HG03064 (cell line): ENCODE data around the gene ARFGEF3.

Source experiments
- ATAC-seq: cut with Tn5 transposase; IDR thresholded peaks from one replicate; pipeline ENCODE4 v1.9.1; 2021; ENCODE audit warnings: low read depth; ENCODE audit not compliant: unreplicated experiment

Gene ARFGEF3

GRCh38 chr6:138238368-138238767 lies 76.6 kb downstream of the ARFGEF3 start:
- ATAC-seq: no peak

- no peak for ATAC-seq
Observed at GRCh38 chr6:138239774-138240173, 78.0 kb downstream of the ARFGEF3 start.

- no peak for ATAC-seq
Observed at GRCh38 chr6:138240476-138241245, 78.9 kb downstream of the ARFGEF3 start.

- ATAC-seq: no peak
Observed at GRCh38 chr6:138241381-138241780, 79.6 kb downstream of the ARFGEF3 start.

- no peak for ATAC-seq
Observed at GRCh38 chr6:138241934-138242333, 80.2 kb downstream of the ARFGEF3 start.

GRCh38 chr6:138242987-138243592 lies 81.4 kb downstream of the ARFGEF3 start:
- ATAC-seq: no peak

- no peak for ATAC-seq
Observed at GRCh38 chr6:138245751-138246150, 84.0 kb downstream of the ARFGEF3 start.

GRCh38 chr6:138246650-138247440 lies 85.1 kb downstream of the ARFGEF3 start:
- ATAC-seq: no peak

GRCh38 chr6:138248011-138248410 lies 86.3 kb downstream of the ARFGEF3 start:
- ATAC-seq: no peak

DNA sequence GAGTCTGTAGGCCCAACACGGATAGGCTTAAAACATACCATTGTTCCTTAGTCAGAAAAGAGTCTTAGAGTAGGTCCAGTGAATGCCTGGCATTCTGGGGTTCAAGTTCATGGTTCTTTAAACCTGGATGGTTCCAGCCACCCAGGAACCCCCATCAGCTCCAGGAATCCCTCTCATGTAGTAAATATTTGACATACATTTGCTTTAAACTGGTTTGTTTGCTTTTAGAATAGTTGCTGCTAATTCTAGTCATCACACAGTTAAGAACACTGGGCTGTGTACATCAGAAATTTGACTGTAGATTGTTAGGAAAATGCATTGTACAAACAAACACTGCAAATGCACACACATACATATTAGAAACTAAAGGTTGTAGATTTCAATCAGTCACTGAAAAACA lies 87.1 kb downstream of the ARFGEF3 start:
- ATAC-seq: no peak

DNA sequence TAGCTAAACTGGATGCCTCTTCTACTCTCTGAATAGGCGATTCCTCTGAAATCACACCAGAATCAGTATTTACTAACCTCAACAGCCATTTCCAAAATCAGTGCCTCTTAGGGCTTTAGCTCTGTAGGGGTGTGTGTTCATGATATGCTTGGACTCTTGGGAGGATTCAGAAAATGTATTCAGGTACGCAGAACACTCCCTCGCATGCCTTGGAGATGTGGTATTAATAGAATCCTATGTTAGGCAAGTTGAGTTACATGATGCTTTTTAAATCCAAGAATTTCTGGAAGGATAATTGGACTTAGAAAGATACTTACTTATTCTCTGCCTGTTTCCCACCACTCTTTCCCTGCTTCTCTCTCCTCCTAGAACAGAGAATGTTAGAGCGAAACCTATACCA lies 88.3 kb downstream of the ARFGEF3 start:
- ATAC-seq: no peak

- no peak for ATAC-seq
Observed at GRCh38 chr6:138250513-138251247, 88.9 kb downstream of the ARFGEF3 start.

DNA sequence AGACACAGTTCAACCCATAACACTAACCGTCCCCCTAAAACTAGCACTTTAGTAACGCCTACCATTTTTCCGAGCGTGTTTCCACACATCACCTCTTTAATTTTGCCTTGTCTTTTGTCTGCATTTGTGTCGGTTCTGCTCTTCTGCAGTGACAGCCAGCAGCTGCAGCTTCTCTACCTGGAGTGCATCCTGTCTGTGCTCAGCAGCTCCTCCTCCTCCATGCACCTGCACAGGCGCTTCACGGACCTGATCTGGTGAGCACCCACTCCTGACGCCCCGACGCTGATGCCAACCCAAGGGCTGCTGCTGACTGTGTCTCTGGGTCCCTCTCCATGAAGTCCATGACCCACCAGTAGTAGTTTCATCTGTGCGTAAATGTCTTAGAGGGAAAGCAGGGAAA lies 92.0 kb downstream of the ARFGEF3 start:
- ATAC-seq: no peak

- ATAC-seq: no peak
Observed at GRCh38 chr6:138255443-138255842, 93.7 kb downstream of the ARFGEF3 start.

DNA sequence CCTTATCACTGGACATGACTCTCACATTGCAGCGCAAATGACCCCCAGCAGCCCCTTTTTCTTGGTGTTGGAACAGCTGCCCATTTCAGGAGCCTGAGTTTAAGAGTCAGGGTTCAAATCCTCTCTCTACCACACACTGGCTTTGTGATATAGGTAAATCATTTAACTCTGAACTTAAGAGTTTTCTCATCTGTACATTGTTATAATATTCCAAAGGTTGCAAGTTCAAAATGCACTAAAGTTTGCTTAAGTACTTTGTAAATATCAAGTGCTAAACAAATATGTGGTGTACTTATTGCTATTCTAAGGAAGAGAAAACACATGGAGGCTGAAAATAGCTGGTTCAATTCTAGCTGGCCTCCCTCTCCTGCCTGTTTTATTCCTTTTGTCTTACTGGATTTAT lies 95.9 kb downstream of the ARFGEF3 start:
- no peak for ATAC-seq

DNA sequence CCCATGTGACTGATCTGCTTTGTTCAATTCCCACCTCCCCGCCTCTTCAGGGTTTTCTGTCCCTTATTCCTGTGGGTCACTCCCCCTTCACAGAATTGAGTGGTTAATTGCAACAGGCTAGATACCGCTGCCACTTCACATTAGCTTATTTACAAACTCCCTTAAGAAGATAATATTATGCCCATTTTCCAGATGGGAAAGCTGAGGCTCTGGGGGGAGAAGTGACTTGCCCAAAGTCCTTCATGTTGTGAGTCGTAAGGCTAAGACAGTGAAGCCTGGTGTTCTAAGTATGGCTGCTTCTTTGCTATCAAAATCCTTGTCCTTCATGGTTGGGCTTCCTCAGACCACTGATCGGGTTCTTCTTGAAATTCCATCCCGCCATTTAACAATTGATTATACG lies 96.5 kb downstream of the ARFGEF3 start:
- ATAC-seq: no peak

DNA sequence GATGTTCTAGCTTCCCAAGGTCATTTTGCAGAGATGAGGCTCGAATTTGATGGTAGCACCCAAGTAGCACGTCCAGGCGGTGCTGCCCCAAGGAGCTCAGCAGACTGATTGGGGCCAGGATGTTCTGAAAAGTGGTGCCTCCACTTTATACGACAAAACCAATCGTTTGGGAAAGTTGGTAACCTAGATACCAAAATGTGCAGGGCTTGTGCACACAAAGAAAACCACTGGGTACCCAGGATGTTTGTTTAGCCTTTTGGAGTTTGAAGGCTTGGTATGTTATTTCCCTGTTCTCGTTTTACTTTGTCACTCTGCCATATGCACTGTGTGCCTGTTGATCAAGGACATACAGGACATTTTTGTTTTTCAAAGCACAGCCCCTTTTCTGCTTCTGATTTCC lies 97.3 kb downstream of the ARFGEF3 start:
- ATAC-seq: no peak

DNA sequence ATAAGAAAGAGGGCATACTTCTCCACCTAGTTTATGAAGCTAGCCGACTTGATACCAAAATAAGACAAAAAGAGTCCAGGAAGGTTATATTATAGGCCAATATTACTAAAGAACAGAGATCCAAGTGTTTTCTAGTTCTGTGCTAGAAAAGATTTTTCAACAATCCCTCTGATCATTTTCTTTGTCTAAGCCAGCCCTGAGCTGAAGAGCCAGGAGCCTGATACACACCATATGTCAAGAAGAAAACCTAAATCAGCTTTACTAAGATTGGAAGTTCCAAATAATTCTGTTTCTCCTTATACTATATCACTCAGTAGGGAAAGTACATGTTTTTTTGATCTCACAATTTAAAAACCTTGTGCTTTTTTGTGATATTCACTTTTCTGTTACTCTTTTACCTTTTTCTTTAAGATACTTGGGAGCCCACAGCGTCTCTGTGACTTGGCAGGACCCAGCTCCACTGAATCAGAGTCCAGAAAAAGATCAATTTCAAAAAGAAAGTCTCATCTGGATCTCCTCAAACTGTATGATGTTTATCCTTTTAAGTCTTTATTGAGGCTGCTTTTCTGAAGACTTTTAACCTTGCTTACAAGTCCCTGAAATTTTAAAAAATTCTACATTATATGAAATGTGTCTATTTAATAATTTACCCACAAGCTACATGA lies 99.5 kb downstream of the ARFGEF3 start:
- no peak for ATAC-seq

- ATAC-seq: no peak
Observed at GRCh38 chr6:138263963-138264362, 102.2 kb downstream of the ARFGEF3 start.

DNA sequence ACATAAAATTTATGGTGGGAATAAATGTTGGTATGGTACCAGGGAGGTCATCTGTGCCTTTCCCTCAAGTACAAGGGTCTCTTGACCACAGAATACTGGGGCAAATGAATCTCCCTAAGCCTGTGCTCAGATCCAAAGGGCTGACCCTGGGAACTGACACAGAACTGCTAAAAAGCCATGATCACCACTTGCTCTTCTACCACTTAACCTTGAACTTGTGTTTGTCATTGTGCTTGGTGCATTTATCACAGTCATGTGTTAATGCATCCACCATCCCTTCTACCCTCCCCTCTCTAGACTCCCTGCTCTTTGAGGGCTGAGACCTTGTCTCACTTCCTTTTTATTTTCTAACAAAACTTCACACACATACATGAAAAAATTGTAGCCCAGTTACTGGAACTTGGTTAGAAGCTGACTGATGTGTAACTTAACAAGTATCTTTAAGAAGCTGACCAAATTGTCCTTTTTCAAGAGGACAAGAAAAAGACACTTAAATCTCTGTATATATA lies 102.7 kb downstream of the ARFGEF3 start:
- ATAC-seq: no peak
